GM21786 (cell line): Measurements from ENCODE around the gene ANKS1B.
"Not testable (repeated sequence)": the region's sequence is repeated elsewhere in the genome, so short reads cannot be mapped to it uniquely, and the experiment has no call there.

Experiments
- ATAC-seq: cut with Tn5 transposase; IDR thresholded peaks from one replicate; pipeline ENCODE4 v1.9.1; 2021; ENCODE audit not compliant: unreplicated experiment

The ANKS1B gene

GRCh38 chr12:98983647-98984046, 1001.1 kb downstream of the ANKS1B start:
- ATAC-seq, result no peak

GRCh38 chr12:98980508-98980907, 1004.2 kb downstream of the ANKS1B start:
- no peak for ATAC-seq

GRCh38 chr12:98977186-98977585, 1007.5 kb downstream of the ANKS1B start:
- ATAC-seq, result no peak

GRCh38 chr12:98974767-98975381, 1009.9 kb downstream of the ANKS1B start:
- ATAC-seq, result no peak

- ATAC-seq, result no peak
Observed at GRCh38 chr12:98973395-98973794, 1011.3 kb downstream of the ANKS1B start.

DNA sequence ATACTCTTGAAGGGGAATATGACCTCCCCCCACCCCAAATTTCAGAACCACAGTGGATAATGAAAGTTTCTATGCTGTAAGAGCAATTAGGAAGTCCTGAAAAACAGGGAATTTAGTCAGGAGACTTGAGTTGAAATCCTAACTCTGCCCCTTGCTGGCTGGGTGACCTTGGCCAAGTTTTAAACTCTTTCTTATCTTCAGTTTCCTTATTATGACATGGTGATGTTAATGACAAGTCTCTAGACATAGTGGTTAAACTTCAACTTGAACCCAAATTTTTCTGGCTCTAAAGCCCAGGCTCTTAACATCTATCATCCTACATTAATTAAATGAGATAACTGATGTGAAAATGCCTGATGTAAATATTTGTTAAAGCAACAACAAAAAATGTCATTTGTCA, 1013.8 kb downstream of the ANKS1B start:
- ATAC-seq, result no peak

DNA sequence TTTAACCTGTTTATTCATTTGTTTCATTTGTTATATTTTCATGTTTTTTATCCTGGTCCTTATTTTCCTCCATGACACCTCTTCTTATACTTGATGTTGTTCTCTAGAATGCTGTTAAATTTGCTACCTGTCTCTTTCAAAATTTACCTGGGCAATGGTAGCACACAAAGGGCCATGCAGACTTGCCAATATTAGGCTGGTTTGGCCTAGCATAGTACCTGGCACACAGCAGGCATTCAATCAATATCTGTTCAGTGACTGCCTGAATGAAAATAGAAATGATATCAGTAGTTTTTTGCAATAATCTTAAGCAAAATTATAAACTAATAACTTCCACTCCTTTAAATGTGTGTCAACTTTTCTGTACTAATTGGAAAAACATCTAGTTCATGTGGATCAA, 1014.5 kb downstream of the ANKS1B start:
- no peak for ATAC-seq

- no peak for ATAC-seq
Observed at GRCh38 chr12:98968896-98969295, 1015.8 kb downstream of the ANKS1B start.

GRCh38 chr12:98957135-98957534, 1027.6 kb downstream of the ANKS1B start:
- not testable (repeated sequence) for ATAC-seq

DNA sequence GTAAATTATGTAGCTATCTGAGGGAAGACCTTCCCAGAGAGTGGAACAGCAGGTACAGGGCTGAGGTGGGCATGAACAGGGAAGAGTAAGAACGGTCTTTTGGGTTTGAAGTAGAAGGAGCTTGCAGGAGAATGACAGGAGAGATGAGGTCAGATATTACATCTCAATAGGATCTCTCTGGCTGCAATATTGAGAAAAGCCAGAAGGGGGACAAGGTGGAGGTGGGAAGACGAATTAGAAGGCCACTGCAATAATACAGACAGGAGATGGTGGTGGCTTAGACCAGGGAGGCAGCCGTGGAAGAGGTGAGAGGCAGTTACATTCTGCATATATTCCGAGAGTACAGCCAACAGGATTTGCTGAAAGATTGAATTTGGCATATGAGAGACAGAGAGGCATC, 1029.5 kb downstream of the ANKS1B start:
- ATAC-seq, result peak; percentile 83

GRCh38 chr12:98954506-98954905, 1030.2 kb downstream of the ANKS1B start:
- no peak for ATAC-seq

DNA sequence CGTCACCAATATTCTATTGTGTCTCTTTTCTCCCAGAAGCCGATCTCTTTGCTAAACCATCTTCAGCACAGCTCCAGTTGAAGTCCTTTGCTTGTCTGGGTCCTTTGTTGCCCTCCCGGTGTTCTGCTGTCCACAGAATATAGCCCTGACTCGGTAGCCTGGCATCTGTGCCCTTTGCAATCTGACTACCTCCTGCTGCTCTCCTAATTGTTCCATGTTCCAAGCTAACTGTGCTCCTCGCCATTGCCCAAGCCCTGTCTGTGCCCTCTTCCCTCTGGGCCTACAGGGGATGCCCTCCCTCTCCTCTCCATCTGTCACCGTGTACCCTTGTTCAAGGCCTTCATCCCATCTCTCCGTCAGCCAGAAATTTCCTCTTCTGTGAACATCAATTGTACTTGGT, 1033.3 kb downstream of the ANKS1B start:
- ATAC-seq, result no peak

GRCh38 chr12:98948343-98948949, 1036.3 kb downstream of the ANKS1B start:
- ATAC-seq, result no peak

GRCh38 chr12:98945864-98946263, 1038.9 kb downstream of the ANKS1B start:
- ATAC-seq, result no peak

DNA sequence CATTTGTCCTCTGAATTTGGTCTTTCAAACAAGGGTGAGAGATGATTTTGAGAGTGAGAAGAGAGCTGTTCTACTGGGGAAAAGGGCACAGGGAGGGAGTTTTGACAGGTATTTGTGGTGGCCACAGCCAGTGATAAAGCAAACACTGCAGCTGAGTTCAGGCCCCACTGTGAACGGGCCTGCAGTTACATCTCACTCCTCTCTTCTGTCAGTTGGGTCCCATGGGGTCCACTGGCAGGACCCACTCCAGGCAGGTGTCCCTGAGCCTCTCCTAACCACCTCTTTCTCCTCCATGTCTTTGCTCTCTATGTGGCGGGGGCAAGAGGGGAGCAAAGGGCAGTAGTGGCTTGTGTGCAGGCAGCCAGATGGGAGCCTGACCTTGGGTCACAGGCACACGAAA, 1044.8 kb downstream of the ANKS1B start:
- no peak for ATAC-seq

GRCh38 chr12:98939350-98939749, 1045.4 kb downstream of the ANKS1B start:
- ATAC-seq, result no peak

GRCh38 chr12:98935847-98936246, 1048.9 kb downstream of the ANKS1B start:
- no peak for ATAC-seq

DNA sequence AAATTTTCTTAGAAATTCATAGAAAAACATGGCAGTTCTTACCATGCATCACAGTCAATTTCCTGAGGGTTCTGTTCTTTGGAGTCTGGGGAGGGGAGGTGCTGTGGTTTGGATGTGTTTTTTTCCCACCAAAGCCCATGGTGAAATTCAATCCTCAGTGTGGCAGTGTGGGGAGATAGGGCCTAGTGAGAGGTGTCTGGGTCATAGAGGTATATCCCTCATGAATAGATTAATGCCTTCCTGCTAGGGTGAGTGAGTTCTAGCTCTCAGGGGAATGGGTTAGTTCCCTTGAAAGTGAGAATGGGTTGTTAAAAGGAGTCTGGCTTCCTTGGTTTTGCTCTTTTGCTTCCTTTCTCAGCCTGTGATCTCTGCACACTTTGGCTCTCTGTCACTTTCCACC, 1061.9 kb downstream of the ANKS1B start:
- ATAC-seq, result no peak

DNA sequence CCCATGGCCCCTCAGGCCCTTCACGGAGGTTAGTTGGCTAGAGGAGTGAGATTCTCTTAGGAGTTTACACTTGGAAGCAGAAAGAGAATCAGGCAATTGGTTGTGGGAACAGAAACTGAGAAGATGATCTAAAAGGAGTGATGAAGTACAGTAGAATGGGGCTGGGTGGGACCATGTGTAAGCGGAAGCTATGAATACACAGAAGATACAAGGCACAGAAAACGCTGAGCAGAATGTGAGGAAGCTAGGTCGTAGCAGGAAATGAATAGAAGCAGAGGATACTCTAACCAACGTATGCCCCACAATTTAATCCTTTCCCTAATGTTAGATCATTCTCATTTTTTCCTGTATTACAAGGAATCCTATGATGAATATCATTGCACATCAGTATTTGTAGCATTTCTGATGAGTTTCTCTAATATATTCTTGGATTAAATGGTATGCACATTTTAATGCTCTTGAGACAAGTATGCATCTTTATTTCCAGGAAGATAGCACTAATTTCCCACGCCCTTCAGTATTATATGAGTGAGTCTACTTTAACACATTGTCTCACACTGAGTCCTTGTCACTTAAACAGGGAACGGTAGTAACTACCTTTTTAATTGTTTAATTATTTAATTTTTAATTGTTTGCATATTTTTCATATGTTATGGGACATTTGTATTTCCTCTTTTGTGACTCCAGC, 1066.4 kb downstream of the ANKS1B start:
- ATAC-seq, result no peak

GRCh38 chr12:98916106-98916505, 1068.6 kb downstream of the ANKS1B start:
- ATAC-seq, result no peak

DNA sequence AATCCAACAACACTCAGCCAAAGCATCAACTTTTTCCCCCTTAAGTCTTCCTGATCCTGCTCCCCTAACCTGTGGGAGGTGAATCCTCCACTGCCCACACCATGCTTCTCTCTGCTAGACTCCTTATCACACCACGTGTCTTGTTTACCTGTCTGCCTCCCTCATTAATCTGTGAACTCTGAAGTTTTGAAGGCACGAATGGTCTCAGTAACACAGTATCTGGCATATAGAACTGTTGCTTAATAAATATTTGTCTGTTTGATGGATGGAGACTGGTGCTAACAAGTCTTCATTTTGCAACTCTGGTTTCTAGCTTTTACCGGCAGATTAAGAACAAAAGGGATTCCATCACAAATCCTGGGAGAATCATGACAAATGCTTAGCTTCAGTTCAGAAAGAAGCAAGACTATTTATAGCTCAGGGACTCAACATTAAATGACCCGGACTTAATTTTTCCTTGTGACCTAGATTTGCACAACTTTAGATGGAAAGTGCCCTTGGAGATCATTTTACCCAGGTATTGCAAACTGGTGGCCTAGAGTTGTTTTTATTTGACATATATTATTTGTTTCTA, 1072.2 kb downstream of the ANKS1B start:
- ATAC-seq, result no peak

DNA sequence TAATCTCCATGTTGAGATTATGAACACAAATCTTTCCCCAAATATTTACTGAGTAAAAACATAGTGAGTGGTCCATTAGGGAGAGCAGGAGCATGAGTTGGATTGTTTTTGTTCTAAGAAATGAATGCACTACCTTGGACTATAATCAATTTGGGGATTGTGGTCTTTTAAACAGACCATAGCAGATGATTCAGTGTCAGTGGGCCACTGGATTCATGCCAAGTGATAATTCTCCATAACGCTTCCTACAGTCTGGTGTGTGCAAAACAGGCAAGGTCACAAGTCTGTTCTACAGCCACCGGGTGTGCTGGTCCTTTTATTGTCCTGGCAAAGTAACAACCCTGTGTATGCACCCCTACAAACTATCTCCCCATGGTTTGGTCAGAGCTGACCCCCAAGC, 1073.3 kb downstream of the ANKS1B start:
- no peak for ATAC-seq
